Hepatocyte (in vitro differentiated cells): Measurements from ENCODE around the gene HIVEP1. TPM values are rescaled to one million over a fixed set of nuclear protein-coding genes. Genes with fewer than 3 reads are reported as not detected.

Experiments
- DNase-seq: peaks from one replicate; pipeline ENCODE4 v3.0.0-alpha.2; 2016; ENCODE audit warnings: low spot score
- H2AFZ ChIP-seq: fragments of 200-600 bp; sonication (generic); 2 replicates; pipeline ENCODE4 v1.6.0; 2016; ENCODE audit warnings: antibody characterized with exemption, mild to moderate bottlenecking
- H3K27ac ChIP-seq: fragments of 200-600 bp; sonication (generic); 2 replicates; pipeline ENCODE4 v1.5.1; 2016; ENCODE audit warnings: mild to moderate bottlenecking
- H3K27me3 ChIP-seq: fragments of 200-600 bp; sonication (generic); 2 replicates; pipeline ENCODE4 v1.6.1; 2016
- H3K36me3 ChIP-seq: fragments of 200-600 bp; sonication (generic); replicated peaks from 2 replicates; pipeline ENCODE4 v1.5.1; 2016; ENCODE audit warnings: low read depth; ENCODE audit not compliant: insufficient read depth
- H3K4me1 ChIP-seq: fragments of 200-600 bp; sonication (generic); 2 replicates; pipeline ENCODE4 v1.5.1; 2016; ENCODE audit warnings: mild to moderate bottlenecking, moderate library complexity; ENCODE audit not compliant: insufficient read depth
- H3K4me2 ChIP-seq: fragments of 200-600 bp; sonication (generic); 2 replicates; pipeline ENCODE4 v1.6.0; 2016
- H3K4me3 ChIP-seq: fragments of 200-600 bp; sonication (generic); 2 replicates; pipeline ENCODE4 v1.5.1; 2016; ENCODE audit warnings: mild to moderate bottlenecking
- H3K79me2 ChIP-seq: fragments of 200-600 bp; sonication (generic); 2 replicates; pipeline ENCODE4 v1.6.0; 2017; ENCODE audit warnings: mild to moderate bottlenecking
- H3K9me2 ChIP-seq: fragments of 200-600 bp; sonication (generic); replicated peaks from 2 replicates; pipeline ENCODE4 v1.6.0; 2017; ENCODE audit warnings: mild to moderate bottlenecking; ENCODE audit not compliant: insufficient read depth
- H3K9me3 ChIP-seq: fragments of 200-600 bp; sonication (generic); 2 replicates; pipeline ENCODE4 v1.5.1; 2016; ENCODE audit warnings: low read depth, mild to moderate bottlenecking
- H4K20me1 ChIP-seq: fragments of 200-600 bp; sonication (generic); 2 replicates; pipeline ENCODE4 v1.6.0; 2016; ENCODE audit warnings: mild to moderate bottlenecking; ENCODE audit not compliant: insufficient read depth, poor library complexity, severe bottlenecking
- CTCF ChIP-seq: fragments of 200-600 bp; sonication (generic); IDR thresholded peaks from 2 replicates; pipeline ENCODE4 v1.5.1; 2016; ENCODE audit warnings: antibody characterized with exemption, mild to moderate bottlenecking; ENCODE audit not compliant: poor library complexity
- EZH2 ChIP-seq: fragments of 200-600 bp; sonication (generic); IDR thresholded peaks from 2 replicates; pipeline ENCODE4 v1.6.1; 2016; ENCODE audit warnings: antibody characterized with exemption, mild to moderate bottlenecking, borderline replicate concordance
- EZH2phosphoT487 ChIP-seq: fragments of 200-600 bp; sonication (generic); IDR thresholded peaks from one replicate; pipeline ENCODE4 v1.6.1; 2018; ENCODE audit warnings: antibody characterized with exemption, mild to moderate bottlenecking, low read depth, moderate library complexity; ENCODE audit not compliant: unreplicated experiment, severe bottlenecking
- WGBS: methylation state at CpG from one replicate; pipeline ENCODE4 v1.1.6; 2016; ENCODE audit warnings: low lambda C conversion rate; ENCODE audit errors: missing lambda C conversion rate; 5-methylcytosine and 5-hydroxymethylcytosine counted together
- polyA plus RNA-seq: library from polyadenylated mRNA; unstranded; fragments of >200 nt; fragmentation: Nextera tagmentation; extraction: Ambion mirVana; gene quantifications from 2 replicates; pipeline ENCODE4 v1.2.1, GENCODE V29; 2016
- total RNA-seq: library from RNA; depleted of rRNA; stranded (reverse); fragments of >200 nt; gene quantifications from 2 replicates; pipeline ENCODE4 v1.2.3, GENCODE V29; 2014

Gene HIVEP1
- total and polyA plus RNA-seq, 2 experiments from 2014 or later = 8.7 to 33.7 TPM

- WGBS = 74% methylated on average over 2 of the region's 2 CpGs
- no peaks in the 10 kb centered on the region for H4K20me1 ChIP-seq
- H3K27ac ChIP-seq = peak overlapping the region; percentile 13
- H3K4me1 ChIP-seq = no peaks in the 10 kb centered on the region
- no peaks in the 10 kb centered on the region for H3K9me2 ChIP-seq
- no peaks in the 10 kb centered on the region for H3K36me3 ChIP-seq
- H3K79me2 ChIP-seq = peaks cover 8% of the 10 kb centered on the region
- H3K27me3 ChIP-seq = no peaks in the 10 kb centered on the region
- no peak overlapping the region for H2AFZ ChIP-seq
- TF ChIP-seq EZH2 (no peak), CTCF (no peak), EZH2phosphoT487 (no peak)
- H3K4me3 ChIP-seq = no peak overlapping the region
- no peaks in the 10 kb centered on the region for H3K9me3 ChIP-seq
- DNase-seq = peak; percentile 4
- H3K4me2 ChIP-seq = no peak overlapping the region
These were observed 107.0 kb downstream of the HIVEP1 start for GRCh38 chr6:12119085-12119588.

GRCh38 chr6:12125396-12125795, 113.3 kb downstream of the HIVEP1 start:
- Histone ChIP-seq H3K27me3 (no peaks in the 10 kb centered on the region), H3K9me3 (no peaks in the 10 kb centered on the region), H3K4me2 (no peak overlapping the region), H4K20me1 (peaks cover 6% of the 10 kb centered on the region), H3K79me2 (peaks cover 10% of the 10 kb centered on the region), H3K27ac (no peak overlapping the region), H3K4me1 (no peaks in the 10 kb centered on the region), H3K36me3 (no peaks in the 10 kb centered on the region), H3K9me2 (no peaks in the 10 kb centered on the region), H2AFZ (no peak overlapping the region), H3K4me3 (no peak overlapping the region)
- DNase-seq = no peak
- TF ChIP-seq CTCF = no peak
- TF ChIP-seq EZH2 = no peak
- no peak for TF ChIP-seq EZH2phosphoT487
- WGBS = 76% methylated on average over 4 of the region's 4 CpGs

GRCh38 chr6:12126051-12126450, 113.9 kb downstream of the HIVEP1 start:
- Histone ChIP-seq H4K20me1 (peaks cover 6% of the 10 kb centered on the region), H2AFZ (no peak overlapping the region), H3K4me1 (no peaks in the 10 kb centered on the region), H3K79me2 (peaks cover 10% of the 10 kb centered on the region), H3K4me3 (no peak overlapping the region), H3K36me3 (no peaks in the 10 kb centered on the region), H3K9me3 (no peaks in the 10 kb centered on the region), H3K27ac (no peak overlapping the region), H3K9me2 (no peaks in the 10 kb centered on the region), H3K4me2 (no peak overlapping the region), H3K27me3 (no peaks in the 10 kb centered on the region)
- no peak for DNase-seq
- no peak for TF ChIP-seq CTCF
- TF ChIP-seq EZH2 = no peak
- TF ChIP-seq EZH2phosphoT487 = no peak
- WGBS = 94% methylated on average over 1 of the region's 1 CpG
